ENCODE data around the gene TTBK1. TPM values are rescaled to one million over a fixed set of nuclear protein-coding genes. Genes with fewer than 3 reads are reported as not detected.

Gene TTBK1
- total RNA-seq, 1 donor from 2014 or later = 0.34 TPM

DNA sequence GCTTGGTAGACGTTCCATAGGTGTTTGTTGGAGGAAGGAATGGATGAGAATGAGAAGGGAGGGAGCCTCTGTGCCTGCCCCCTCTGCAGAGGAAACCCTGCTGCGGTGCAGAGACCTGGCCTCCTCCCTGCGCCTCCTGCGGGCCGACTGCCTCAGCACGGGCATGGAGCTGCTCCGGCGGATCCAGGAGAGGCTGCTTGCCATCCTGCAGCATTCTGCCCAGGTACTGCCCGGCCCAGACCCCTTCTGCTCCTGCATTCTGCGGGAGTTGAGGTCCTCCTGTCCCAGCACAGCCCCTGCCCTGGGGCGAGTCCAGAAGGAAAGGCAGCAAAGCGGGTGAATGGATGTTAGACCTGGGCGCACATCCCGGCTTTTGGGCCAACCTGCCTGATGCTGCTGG lies 20.1 kb upstream of the TTBK1 start:
- Mint-ChIP-seq H3K9me3 (no peaks in the 10 kb centered on the region), H3K4me3 (no peak overlapping the region), H3K27ac (no peak overlapping the region), H3K36me3 (peaks cover 19% of the 10 kb centered on the region), H3K27me3 (ENCODE audit: low read depth) (no peaks in the 10 kb centered on the region), H3K4me1 (no peaks in the 10 kb centered on the region)
- TF ChIP-seq, protein P1, sequence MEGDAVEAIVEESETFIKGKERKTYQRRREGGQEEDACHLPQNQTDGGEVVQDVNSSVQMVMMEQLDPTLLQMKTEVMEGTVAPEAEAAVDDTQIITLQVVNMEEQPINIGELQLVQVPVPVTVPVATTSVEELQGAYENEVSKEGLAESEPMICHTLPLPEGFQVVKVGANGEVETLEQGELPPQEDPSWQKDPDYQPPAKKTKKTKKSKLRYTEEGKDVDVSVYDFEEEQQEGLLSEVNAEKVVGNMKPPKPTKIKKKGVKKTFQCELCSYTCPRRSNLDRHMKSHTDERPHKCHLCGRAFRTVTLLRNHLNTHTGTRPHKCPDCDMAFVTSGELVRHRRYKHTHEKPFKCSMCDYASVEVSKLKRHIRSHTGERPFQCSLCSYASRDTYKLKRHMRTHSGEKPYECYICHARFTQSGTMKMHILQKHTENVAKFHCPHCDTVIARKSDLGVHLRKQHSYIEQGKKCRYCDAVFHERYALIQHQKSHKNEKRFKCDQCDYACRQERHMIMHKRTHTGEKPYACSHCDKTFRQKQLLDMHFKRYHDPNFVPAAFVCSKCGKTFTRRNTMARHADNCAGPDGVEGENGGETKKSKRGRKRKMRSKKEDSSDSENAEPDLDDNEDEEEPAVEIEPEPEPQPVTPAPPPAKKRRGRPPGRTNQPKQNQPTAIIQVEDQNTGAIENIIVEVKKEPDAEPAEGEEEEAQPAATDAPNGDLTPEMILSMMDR (IDR thresholded peaks at IDR 0.05; ENCODE audit: unreplicated experiment) = no peak
- DNase-seq (ENCODE audit: low spot score in 2 of 2, unreplicated experiment in 2 of 2) = no peak

DNA sequence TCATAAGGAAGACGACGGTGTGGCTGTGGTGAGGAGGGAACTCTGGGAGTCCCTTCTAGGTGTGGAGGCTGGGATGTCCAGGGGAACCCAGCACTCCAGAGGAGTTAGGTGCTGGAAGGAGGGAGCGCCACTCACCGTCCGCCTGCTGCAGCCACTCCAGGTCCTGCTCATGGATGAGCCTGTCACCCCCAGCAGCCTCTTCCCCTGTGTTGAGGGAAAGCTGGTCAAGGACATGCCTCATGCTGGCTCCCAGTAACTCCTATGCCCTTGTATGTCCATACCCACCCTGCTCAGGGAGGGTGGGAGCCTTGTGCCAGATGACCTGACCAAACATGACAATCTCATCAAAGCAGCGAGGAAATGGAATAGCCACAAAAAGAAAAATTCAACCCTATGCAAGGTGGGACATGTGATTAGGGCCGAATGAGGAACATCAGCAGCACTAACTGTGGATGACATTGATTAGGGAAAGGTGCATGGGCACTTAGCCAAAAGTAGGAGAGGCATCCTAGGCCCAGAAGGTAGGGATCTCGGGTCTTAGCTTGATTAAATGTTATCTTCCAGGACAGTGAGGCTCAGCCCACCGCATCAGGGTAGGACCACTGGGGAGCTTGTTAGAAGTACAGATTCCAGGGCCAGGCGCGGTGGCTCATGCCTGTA lies 17.0 kb upstream of the TTBK1 start:
- Mint-ChIP-seq H3K36me3 (peaks cover 15% of the 10 kb centered on the region), H3K4me3 (no peak overlapping the region), H3K9me3 (no peaks in the 10 kb centered on the region), H3K27ac (no peak overlapping the region), H3K4me1 (peaks cover 7% of the 10 kb centered on the region), H3K27me3 (ENCODE audit: low read depth) (peaks cover 4% of the 10 kb centered on the region)
- no peak for DNase-seq (ENCODE audit: low spot score in 2 of 2, unreplicated experiment in 2 of 2)
- TF ChIP-seq, protein P1 (IDR thresholded peaks at IDR 0.05; ENCODE audit: unreplicated experiment) = no peak

DNA sequence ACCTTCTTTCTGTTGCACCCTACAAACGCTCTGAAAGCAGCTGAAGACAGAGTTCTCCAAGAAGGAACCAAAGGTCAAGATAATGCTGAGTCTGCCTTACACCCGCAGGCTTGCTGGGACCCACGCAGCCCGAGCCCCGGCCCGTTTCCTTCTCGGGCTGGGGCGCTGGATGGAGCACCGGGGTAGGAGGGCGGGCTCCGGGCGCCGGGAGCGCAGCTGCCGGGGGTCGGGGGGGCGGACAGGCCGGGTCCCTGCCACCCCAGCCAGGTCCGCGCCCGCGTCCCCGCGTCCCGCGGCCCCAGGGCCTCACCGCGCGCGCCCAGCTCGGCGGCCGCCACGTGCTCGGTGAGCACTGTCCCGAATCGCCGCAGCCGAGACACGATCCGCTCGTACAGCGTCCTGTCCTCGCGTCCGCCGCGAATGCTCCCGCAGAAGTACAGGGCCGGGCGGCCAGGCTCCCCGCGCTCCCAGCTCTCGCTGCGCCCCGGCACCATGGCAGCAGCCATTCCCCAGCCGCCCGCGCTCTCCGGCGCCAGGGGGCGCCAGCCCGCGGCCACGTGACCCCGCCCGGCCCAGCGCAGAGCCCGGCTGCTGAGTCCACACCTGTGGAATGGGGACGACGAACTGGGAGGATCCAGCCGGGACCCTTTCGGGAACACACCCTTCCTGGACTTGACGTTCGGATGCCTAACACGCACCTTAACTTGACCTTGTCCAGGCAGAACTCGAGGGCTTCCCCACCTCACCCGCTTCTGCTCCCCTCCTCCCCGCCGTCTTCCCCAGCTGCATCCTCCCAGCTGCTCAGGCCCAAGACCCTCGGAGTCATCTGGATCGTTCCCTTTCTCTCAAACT lies 14.1 kb upstream of the TTBK1 start, which contains the start of gene DNPH1:
TSS of gene DNPH1 (minus strand) at position 531 of the 852 bp plus-strand sequence. CDS start at position 506, 25 bp downstream.
- H3K9me3 Mint-ChIP-seq = no peaks in the 10 kb centered on the region
- DNase-seq (ENCODE audit: low spot score in 2 of 2, unreplicated experiment in 2 of 2) = peak; percentile 69 to 87
- H3K4me1 Mint-ChIP-seq = peaks cover 7% of the 10 kb centered on the region
- TF ChIP-seq, protein P1 (IDR thresholded peaks at IDR 0.05; ENCODE audit: unreplicated experiment) = peak; percentile 89
- peaks cover 16% of the 10 kb centered on the region for H3K27me3 Mint-ChIP-seq (ENCODE audit: low read depth)
- peak within 1 kb of the TSS; percentile 59 for H3K27ac Mint-ChIP-seq
- peak within 1 kb of the TSS; percentile 76 for H3K4me3 Mint-ChIP-seq
- H3K36me3 Mint-ChIP-seq = peaks cover 13% of the 10 kb centered on the region

DNA sequence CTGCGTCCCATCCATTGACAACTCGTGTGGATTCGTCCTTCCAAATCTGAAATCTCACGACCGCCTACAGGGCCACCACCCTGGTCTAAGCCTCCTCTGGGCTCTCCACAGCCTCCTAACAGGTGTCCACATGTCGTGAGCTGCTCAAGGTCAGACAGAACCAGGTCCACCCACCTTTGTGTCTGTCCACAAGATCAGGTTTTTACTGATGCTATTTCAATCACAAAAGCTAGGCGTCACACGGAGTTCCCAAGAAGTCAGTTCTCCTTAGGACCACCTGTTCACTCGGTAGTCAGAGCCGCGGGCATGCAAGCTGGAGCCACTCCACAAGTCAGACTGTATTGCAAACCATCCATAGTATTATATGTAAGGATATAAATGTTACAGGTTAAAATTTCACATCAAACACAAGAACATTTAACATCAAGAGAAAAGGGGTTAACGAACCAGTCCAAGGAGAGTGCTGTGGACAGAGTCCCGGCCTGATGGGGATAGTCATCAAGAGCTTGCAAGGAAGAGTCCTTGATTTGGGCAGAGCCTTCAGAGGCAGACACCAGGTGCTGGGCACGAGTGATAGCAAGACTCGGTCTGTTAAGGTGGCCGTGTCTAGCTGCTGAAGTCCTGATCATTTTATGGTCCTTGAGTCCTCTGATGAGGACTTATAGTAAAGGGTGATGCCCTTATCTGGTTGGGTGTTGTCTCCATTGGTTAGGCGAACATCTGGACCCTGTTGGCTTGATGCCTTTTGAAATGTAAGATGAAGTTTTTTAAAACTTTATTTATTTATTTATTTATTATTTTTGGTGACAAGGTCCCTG lies 13.3 kb upstream of the TTBK1 start:
- TF ChIP-seq, protein P1 (IDR thresholded peaks at IDR 0.05; ENCODE audit: unreplicated experiment) = no peak
- Mint-ChIP-seq H3K4me1 (peaks cover 7% of the 10 kb centered on the region), H3K9me3 (no peaks in the 10 kb centered on the region), H3K4me3 (peak overlapping the region; percentile 72), H3K36me3 (peaks cover 10% of the 10 kb centered on the region), H3K27me3 (ENCODE audit: low read depth) (peaks cover 17% of the 10 kb centered on the region), H3K27ac (peak overlapping the region; percentile 59)
- DNase-seq (ENCODE audit: low spot score in 2 of 2, unreplicated experiment in 2 of 2) = no peak

DNA sequence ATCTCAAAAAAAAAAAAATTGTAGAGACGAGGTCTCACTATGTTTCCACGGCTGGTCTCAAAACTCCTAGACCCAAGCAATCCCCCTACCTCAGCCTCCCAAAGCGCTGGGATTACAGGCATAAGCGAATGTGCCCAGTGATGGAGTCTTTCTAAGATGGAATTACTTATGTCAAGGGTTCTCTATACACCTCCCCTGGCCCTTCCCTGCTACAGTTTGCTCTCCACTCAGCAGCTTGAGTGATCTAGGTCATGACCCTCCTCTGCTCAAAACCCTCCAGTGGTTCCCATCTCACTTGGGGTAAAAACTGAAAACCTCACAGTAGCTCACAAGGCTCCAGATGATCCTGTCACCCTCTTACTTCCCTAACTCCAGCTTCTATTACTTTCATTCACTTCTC lies 12.2 kb upstream of the TTBK1 start:
- DNase-seq (ENCODE audit: low spot score in 2 of 2, unreplicated experiment in 2 of 2) = no peak
- Mint-ChIP-seq H3K4me3 (no peak overlapping the region), H3K27ac (no peak overlapping the region), H3K9me3 (no peaks in the 10 kb centered on the region), H3K36me3 (peaks cover 5% of the 10 kb centered on the region), H3K4me1 (peaks cover 7% of the 10 kb centered on the region), H3K27me3 (ENCODE audit: low read depth) (peaks cover 20% of the 10 kb centered on the region)
- TF ChIP-seq, protein P1 (IDR thresholded peaks at IDR 0.05; ENCODE audit: unreplicated experiment) = no peak

All from mesothelial cell of epicardium (in vitro differentiated cells).